ACHN (cell line): ENCODE results near the gene TMEM163.
"Not testable (repeated sequence)": the region's sequence is repeated elsewhere in the genome, so short reads cannot be mapped to it uniquely, and the experiment has no call there.

ENCODE experiments used
- DNase-seq: peaks from one replicate; pipeline ENCODE4 v3.0.0-alpha.2; 2015
- in situ Hi-C: cut with HindIII; loops from 2 replicates; pipeline ENCODE4 v1.10.0; 2017; ENCODE audit warnings: low sequenced_read_pairs, low pct_ligation_motif_present, low pct_unique_long_range_greater_than_20kb

Gene TMEM163

DNA sequence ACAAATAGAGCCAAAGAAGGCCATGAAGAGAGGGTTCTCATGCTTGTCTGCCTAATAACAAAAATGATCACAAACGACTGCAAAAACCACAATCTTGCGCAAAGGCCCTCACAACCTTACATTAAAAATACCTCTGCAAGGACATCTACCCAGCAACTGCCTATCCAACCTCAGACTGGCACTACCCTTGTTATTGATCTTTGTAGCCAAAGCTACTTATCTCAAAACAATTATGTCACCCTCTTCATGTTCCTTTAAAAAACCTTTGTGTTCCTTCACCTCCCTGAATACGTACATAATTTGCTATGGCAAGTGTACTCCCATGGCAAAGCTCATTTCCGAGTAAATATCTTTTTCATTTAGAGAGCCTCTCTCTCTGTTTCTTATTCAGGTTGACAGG, 44.1 kb downstream of the TMEM163 start:
- in situ Hi-C loops, result no loop called here

DNA sequence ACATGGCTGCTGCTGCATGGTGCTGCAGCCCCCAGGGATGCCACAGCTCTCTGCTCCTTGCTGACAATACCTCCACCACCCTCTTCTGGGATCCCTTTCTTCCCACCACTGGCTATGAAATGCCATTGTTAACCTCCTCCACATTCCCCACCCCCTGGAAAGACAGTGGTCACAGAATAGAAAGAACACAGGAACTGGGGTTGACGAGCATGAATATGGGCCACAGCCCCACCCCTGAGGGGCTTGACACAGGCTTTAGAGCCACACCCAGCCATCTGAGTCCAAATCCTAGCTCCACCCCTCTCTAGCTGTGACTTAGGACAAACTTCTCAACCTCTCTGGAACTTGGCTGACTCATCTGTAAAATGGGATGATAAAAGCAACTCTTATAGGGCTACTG, 47.3 kb downstream of the TMEM163 start:
- no peak for DNase-seq

More for the DNA sequence above, 44.1 kb downstream of the TMEM163 start:
- no peak for DNase-seq

DNA sequence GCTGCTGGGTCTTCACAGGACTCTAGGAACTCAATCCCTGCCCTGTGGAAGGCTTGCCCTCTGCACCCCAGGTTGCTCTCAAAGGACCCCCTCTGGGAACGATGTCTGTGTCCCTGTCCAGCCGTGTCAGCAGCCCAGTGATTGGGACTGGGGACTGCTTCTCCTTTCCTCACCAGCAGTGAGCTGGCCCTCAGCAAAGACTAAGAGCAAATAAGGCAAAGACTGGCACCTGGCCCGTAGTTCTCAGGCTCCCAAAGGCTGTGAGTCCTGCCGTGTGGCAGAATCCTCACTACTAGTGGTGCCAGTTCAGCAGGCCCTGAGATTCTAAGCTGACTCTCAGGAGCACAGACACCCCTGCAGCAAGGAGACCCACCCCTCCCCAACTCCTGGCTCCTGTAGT, 47.8 kb downstream of the TMEM163 start:
- in situ Hi-C loops, result no loop called here

More for the DNA sequence above, 47.3 kb downstream of the TMEM163 start:
- in situ Hi-C loops, result no loop called here

DNA sequence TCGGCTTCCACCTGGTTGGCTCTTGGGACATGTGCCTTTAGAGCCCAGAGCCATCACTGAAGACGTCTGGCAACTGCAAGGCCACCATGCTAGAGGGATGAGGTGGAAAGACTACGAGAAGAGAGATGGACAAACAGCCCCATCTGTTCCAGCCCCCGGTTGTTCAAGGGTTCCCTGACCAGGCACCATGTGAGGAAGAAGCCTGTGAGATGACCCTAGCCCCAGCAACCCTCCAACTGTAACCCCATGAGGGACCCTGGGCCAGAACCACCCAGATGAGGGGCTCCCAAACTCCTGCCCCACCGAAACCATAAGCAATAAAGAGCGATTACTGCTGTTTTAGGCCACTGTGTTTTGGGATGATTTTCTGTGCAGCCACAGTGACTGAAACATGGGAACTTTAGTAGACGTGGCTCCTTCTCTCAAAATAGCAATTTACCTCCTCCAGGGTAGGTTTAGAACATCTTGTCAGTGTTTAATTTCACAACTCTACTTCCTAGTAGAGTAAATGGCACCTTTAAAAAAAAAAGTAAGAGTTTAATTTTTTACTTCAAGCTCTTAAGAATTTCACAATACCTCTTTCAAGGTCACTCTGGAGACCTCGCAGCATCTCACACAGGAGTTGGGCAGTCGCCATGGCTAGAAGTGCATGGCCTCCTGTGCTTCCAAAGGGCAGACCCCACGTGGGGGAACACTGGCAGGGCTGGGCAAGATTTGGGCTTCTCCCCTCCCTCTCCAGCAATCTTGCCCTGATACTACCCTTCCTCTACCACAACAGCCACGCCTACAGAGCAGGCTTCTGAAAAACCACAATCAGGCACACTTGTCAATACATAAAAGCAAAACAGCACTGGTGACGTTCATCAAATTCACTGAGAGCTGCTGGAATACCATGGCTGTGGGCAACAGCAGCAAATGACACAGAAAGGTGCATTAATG, 48.8 kb downstream of the TMEM163 start:
- in situ Hi-C loops, result no loop called here
- DNase-seq, result peak; percentile 46

More for the DNA sequence above, 47.8 kb downstream of the TMEM163 start:
- DNase-seq, result no peak

DNA sequence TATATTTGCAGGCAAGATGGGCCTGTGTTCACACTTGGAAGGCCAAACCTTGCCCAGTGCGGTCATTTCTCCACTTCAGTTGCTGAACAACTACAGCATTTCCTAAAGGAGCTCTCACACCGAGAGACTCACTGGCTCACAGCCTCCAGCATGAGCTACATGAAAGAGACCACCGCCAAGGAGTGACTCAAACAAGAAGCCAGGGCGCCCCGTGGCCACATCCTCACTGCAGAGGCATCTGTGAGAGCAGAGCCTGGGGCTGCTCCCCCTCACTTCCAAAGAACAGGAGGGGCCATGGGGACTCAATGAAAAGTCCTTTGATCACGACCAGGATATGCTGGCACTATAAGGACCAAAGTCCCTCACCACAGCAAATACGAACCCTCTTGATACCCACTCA, 50.0 kb downstream of the TMEM163 start:
- in situ Hi-C loops, result no loop called here
- DNase-seq, result peak; percentile 91

DNA sequence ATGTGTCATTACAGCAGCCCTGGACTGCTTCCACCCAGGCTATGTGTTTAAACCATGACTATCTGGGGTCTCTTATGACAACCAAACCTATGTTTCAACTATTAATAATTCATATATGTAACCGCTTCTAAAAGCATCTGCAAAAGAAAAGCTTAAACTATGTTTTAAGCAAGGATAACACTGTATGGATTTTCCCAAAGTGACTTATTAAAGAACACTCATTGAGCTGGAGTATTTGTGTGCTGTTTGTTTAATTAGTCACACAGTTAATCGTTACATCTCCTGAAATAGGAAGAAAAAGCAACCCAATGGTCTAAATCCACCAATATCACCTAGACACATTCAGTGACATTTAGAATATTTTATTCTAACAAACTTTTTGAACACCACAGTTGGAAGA, 51.3 kb downstream of the TMEM163 start:
- in situ Hi-C loops, result no loop called here
- peak; percentile 58 for DNase-seq

DNA sequence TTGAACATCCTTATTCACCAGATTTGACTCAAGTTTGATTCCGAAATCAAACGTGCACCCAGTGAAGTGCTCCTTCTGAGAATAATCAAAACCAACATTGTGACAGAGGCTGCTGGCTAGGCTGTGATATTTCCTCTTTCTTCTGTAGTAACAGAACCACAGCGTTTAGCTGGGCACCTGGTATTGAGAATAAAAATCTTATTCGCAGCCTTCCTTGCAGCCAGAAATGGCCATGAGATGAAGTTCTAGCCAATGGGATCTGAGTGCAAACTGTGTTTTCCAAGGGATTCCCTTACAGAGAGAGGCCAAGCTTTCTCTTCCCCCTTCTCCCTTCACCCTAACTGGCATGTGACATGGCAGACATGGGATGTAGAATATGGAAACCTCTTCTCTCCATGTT, 51.7 kb downstream of the TMEM163 start:
- DNase-seq, result no peak
- in situ Hi-C loops, result no loop called here

DNA sequence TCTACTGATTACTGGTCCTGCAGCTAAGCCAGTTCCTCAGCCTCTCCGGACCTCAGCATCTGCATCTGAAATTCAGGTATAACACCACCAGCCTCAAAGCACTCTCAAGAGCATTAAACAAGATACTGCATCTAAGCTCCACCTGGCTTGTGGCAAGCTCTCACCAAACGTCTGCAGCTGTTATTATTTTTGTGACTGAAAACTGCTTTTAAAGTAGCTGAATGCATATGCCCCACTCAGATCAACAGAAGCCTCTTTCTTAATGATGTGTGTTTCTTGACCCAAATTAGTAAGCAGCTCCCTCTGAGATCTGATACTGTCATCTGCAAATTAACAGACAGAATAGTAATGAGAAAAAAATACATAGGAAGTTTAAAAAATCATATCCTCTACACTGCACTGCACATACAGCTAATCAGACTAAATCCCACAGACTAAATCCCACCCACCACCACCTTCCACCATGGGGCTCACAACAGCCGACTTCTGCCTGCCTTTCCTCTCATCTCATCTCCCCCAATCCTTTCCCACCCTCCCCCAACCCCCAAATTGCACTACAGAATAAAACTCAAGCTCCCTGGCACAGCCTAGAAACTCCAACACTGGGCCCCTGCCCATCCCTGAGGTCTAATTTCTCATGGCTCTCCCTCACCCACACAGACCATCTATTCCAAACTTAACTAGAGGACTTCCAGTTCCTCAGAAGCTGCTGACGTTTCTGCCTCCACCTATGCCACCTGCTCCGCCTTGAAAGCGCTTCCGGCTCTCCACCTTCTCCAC, 52.9 kb downstream of the TMEM163 start:
- no peak for DNase-seq
- in situ Hi-C loops, result no loop called here

DNA sequence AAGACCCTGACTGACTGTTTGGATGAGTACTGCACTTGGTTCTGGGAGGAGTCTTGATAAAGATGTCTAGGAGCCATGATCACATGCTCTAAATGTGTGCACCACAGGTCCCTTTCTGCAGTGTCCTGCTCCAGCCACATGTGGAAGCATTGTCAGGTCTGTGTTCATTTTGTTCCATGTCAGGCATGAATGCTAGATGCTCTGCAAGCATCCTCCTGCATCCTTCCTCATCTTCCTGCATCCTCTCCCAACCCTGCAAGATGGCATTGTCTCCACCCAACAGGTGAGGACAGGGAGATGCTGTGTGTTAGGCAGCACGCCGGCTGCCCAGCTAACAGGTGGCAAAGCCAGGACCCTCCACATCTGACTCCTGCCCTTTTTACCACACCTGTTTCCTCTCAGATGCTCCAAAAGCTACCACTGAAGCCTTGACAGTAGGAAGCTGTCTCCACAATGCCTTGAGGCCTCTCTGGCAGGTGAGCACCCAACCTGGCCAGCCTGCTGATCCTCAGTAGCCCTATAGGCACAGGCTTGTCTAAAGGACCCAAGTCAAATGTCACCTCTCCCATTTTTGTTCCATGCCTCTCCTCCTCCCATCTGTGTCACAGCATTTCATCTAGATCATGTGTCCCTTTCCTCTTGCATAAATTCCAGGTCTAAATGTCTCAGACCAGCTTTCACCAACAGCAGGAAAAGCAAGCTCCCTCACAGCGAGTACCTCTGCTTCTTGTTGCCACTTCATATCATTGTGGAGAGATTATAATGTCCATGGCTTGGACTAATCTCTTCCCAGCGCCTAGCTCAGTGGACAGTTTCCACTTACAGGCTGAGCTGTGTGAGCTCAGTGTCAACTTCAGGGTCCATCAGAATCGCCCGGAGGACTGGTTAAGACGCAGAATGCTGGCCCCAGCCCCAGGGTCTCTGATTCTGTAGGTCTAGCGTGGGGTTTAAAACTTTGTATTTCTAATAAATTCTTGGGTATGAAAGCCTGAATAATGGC, 55.0 kb downstream of the TMEM163 start:
- no peak for DNase-seq
- in situ Hi-C loops, result no loop called here

DNA sequence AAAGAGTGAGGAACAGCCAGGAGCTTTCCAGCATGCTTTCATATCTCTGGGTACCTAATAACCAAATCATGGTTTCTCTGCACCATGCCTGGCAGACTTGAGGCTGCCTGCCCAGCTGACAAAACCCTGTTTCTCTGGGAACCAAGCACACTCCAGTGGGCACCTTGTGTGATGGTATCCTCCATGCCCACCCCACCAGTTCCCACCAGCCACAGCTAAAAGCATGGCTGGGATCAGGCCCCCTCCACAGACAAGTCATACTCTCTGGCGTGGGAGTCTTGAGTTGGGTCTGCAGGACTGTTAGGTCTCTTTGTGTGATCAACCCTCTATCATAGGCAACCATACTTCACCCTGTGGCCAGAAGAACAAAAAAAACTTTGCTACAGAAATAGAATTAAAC, 56.0 kb downstream of the TMEM163 start:
- in situ Hi-C loops, result no loop called here
- DNase-seq, result no peak

DNA sequence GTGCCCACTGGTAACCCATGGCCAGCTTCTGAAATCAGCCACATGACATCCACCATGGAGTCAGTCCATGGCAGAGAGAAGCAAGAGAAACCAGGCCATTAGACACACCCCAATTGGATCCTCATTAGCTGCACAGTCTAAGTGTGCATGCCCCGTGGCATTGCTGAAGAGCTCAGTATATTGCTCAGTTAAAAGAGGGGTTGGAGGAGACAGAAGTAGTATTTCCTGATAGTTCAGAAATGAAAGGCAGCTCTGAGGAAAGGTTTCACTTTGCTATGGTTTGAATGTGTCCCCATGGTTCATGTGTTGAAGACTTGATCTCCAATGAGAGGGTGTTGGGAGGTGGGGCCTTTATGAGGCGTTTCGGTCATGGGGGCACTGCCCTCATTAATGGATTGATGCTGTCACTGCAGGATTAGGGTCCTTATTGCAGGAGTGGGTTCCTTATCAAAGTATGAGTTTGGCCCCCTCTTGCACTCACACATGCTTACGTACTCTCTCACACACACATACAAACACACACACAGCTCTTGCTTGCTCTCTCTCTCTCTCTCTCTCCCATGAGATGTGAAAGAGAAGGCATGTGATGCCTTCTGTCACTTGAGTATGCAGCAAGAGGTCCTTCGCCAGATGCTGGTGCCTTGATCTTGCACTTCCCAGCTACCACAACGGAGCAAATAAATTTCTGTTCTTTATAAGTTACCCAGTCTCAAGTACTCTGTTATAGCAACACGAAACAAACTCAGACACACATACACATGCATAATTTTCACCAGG, 58.0 kb downstream of the TMEM163 start:
- DNase-seq, result no peak
- in situ Hi-C loops, result no loop called here

DNA sequence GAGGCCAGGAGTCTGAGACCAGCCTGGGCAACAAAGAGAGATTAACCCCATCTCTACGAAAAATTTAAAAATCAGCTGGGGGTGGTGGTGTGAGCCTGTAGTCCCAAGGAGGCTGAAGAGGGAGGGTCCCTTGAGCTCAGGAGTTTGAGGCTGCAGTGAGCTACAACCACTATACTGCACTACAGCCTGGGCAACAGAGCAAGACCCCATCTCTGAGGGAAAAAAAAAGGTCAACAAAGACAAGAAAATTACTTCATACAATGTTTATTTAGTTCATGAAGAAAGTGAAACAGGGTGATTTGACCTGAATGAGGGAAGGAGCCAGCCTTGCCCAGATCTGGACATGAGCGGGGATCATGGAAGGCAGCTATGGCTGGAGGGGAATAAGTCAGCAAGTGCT, 59.1 kb downstream of the TMEM163 start:
- in situ Hi-C loops, result no loop called here
- no peak for DNase-seq

DNA sequence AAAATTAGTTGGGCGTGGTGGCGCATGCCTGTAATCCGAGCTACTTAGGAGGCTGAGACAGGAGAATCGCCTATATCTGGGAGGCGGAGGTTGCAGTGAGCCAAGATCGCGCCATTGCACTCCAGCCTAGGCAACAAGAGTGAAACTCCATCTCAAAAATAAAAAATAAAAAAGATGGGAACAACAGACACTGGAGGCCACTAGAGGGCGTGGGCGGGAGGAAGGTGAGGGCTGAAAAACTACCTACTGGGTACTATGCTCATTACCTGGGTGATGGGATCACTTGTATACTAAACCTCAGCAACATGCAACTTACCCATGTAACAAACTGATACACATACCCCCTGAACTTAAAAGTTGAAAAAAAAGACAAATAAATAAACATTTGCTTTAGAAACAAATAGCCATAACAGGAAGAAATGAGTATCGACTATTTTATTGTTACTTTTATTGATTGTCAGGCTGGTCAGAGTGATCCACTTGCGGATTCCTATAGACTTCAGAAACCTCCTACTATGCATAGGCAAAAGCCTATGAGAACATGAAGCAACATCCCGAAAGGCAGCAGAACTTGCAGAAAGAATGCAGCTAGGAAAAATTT, 61.0 kb downstream of the TMEM163 start:
- in situ Hi-C loops, result no loop called here
- DNase-seq, result peak; percentile 40

DNA sequence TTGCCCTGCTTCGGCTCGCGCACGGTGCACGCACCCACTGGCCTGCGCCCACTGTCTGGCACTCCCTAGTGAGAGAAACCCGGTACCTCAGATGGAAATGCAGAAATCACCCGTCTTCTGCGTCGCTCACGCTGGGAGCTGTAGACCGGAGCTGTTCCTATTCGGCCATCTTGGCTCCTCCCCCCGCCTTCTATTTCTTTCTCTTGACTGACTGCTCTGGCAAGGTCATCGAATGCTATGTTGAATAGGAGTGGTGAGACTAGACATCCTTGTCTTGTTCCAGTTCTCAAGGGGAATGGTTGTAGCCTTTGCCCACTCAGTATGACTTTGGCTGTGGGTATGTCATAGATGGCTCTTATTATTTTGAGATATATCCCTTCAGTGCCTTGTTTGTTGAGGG, 62.4 kb downstream of the TMEM163 start:
- in situ Hi-C loops, DNase-seq: not testable (repeated sequence)

DNA sequence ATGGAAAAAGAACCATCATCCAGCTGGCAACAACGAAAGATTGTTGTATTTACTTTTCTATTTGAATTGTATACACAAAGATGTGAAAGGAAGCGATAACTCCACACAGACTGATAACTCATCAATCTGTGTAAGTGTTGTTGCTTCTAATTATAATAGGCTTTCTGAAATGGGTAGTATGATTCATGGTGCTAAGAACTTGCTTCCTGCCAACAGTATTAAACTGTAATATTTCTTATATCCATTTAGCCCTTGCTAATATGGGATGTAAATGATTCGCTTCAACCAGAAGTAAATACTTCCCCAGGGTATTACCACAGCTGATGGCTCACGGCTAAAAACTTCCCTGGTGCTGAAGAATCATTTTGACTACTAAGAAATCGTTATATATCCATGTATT, 70.2 kb downstream of the TMEM163 start:
- in situ Hi-C loops, result no loop called here
- DNase-seq, result no peak

DNA sequence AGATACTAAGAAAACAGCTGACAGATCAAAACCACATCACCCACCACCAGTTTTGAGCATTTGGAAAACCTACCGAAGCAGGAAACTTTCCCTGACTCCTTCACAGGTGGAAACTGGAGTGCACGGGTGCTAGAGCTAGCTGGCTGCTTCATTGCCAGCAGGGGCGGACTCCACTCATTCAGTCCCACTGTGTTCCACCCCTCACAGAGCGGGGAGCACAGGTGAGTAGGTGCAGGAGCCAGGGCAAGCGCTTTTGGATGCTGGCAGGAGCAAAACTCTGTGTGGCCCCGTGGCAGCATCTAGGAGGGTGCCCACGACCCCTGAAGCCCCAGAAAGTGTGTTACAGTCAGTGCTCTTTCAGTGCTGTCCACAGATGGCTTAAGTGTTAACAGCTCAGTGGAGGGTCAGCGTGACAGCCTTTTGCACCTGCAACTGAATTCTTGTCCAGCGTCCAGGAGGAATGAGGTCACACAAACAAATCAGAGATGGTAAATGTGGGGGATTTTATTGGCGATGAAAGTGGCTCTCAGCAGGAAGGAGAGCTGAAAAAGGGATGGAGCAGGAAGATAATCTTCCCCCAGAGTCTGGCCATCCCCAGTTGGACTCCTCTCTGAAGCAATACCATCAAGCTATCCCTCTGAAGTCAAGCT, 71.1 kb downstream of the TMEM163 start:
- in situ Hi-C loops, result no loop called here
- peak; percentile 58 for DNase-seq

DNA sequence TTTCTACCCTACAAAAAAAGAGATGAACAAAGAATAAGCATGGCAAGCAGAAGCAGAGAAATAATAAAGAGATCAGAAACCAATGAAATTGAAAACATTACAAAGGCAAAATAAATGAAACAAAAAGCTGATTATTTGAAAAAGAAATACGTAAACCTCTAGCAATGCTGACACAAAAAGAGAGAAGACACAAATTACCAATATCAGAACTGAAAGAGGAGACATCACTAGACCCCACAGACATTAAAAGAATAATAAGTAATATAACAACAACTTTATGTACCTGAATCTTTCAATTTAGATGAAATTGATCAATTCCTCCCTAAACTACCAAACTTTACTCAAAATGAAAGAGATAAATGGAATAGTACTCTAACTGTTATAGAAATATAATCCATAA, 75.9 kb downstream of the TMEM163 start:
- no peak for DNase-seq
- in situ Hi-C loops, result no loop called here
